GM23248 (cell line): Measurements from ENCODE around the gene RCBTB1.

Experiments used
- EZH2 ChIP-seq: fragments of 200-600 bp; sonication (generic); IDR thresholded peaks from 2 replicates; pipeline ENCODE4 v1.6.1; 2018; ENCODE audit warnings: antibody characterized with exemption, mild to moderate bottlenecking; ENCODE audit not compliant: insufficient read depth, poor library complexity, severe bottlenecking
- EZH2phosphoT487 ChIP-seq: fragments of 200-600 bp; sonication (generic); IDR thresholded peaks from 2 replicates; pipeline ENCODE4 v1.6.1; 2018; ENCODE audit warnings: antibody characterized with exemption, moderate library complexity, mild to moderate bottlenecking, low read depth; ENCODE audit not compliant: insufficient read depth

- TF ChIP-seq EZH2 (no peak), EZH2phosphoT487 (no peak)
Observed at GRCh38 chr13:49597043-49597641, 11.8 kb upstream of the RCBTB1 start.
